AG08395 (cell line): ENCODE results near the gene PRSS57.

Experiments
- DNase-seq: peaks from one replicate; pipeline ENCODE4 v3.0.0; 2012; ENCODE audit warnings: mixed read lengths, low spot score

The PRSS57 gene

GRCh38 chr19:652467-653389, 42.5 kb downstream of the PRSS57 start:
- DNase-seq = no peak

- no peak for DNase-seq
These were observed 43.3 kb downstream of the PRSS57 start for GRCh38 chr19:651991-652390.

DNA sequence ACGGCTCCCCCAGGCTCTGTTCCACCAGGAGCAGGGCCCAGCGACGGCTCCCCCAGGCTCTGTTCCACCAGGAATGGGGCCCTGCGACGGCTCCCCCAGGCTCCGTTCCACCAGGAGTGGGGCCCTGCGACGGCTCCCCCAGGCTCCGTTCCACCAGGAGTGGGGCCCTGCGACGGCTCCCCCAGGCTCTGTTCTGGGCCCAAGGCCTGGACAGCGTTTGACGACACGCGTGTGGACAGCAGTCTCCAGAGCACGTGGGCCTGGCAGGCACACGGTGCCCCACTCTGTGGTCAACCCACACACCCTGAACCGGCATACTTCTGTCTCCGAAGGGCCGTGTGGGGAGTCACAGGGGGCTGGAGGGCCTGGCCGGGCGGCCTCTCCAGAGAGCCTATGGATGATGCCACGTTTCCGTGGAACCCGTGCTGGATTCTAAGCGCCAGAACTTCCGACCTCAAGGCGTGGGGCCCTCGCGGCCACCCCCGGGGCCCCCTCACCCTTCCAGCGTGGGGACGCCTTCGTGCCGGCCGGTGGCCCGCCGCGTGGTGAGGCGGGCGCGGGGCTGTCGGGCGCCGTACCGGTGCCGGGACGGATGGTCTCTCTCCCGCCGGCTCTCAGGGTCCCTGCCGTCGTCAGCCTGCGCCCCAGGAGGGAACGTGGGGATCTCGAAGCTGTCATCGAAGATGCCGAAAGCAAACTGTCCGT, 44.0 kb downstream of the PRSS57 start:
- no peak for DNase-seq

- no peak for DNase-seq
These were observed 45.1 kb downstream of the PRSS57 start for GRCh38 chr19:650121-650520.

- DNase-seq = no peak
These were observed 46.1 kb downstream of the PRSS57 start for GRCh38 chr19:648904-649801.

DNA sequence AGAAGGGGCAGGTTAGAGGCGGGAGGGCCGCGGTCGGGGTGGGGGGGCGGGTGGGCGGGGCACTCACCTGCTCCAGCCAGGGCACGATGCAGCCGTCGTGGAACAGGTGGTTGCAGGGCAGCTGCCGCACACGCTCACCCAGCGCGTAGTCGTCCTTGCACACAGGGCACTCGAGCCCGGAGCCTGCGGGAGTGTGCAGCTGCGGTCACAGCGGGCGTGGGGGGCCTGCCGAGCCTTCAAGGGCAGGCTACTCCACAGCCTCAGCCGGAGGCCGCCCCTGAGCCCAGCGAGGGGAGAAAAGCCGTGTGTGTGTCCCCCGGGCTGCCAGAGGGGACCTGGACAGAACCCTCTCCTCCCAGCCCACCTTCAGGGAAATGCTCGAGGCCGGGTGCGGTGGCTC, 46.9 kb downstream of the PRSS57 start:
- no peak for DNase-seq

- no peak for DNase-seq
These were observed 47.5 kb downstream of the PRSS57 start for GRCh38 chr19:647566-648284.

- no peak for DNase-seq
These were observed 48.3 kb downstream of the PRSS57 start for GRCh38 chr19:646779-647565.

DNA sequence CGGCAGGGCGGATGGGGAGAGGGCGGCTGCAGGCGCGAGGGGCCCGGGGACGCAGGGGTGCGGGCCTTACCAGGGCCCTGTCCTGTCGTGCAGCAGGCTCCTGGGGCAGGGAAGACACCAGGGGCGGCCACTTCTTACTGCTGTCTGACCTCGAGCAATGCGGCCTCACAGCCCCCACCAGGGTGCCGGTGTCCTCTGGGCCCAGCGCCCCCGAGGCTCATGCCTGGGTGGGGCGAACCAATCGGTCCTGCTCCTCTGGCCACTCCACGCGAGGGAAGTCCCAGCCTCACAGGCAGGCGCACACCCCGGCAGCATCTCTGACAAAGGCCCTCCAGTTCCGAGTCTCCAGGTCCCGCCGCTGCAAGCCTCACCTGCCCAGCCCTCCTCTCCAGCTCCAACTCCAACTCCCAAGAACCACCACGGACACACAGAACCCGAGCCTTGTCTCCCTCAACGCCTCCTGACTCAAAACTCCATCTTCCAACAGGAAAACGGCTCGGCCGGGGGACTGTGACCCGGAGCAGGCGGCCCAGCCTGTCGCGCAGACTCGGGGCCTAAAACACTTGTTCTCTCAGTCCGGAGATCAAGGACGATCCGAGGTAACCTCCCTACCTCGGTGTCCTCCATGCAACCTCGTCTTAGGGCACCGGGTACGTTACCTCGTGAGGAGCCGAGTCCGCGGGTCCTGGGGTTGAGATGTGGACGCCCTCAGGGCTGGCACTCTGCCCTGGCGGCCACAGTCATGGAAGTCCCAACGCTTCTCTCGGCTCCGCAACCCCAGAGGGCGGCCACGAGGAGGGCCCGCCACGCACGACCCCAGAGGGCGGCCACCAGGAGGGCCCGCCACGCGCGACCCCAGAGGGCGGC, 49.1 kb downstream of the PRSS57 start:
- DNase-seq = no peak

- no peak for DNase-seq
These were observed 50.5 kb downstream of the PRSS57 start for GRCh38 chr19:644789-645188.

GRCh38 chr19:644363-644762, 50.9 kb downstream of the PRSS57 start:
- DNase-seq = no peak

DNA sequence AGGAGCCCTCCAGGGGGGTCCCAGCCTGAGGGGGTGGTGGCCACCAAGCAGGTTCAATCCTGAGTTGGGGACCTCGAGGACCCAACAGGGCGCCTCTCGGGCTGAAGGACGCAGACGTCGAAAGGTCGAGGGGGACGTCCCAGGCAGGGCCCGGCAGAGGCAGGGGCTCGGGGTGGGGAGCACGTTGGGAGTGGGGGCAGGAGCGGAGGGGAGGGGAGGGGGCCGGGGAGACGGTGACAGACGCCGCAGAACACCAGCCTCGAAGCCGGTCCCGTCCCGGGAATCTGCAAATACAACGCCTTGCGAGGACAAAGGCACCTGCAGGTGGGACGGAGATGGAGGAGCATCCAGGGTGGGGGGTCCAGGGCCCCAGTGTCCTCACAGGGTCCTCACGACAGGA, 51.5 kb downstream of the PRSS57 start:
- no peak for DNase-seq

DNA sequence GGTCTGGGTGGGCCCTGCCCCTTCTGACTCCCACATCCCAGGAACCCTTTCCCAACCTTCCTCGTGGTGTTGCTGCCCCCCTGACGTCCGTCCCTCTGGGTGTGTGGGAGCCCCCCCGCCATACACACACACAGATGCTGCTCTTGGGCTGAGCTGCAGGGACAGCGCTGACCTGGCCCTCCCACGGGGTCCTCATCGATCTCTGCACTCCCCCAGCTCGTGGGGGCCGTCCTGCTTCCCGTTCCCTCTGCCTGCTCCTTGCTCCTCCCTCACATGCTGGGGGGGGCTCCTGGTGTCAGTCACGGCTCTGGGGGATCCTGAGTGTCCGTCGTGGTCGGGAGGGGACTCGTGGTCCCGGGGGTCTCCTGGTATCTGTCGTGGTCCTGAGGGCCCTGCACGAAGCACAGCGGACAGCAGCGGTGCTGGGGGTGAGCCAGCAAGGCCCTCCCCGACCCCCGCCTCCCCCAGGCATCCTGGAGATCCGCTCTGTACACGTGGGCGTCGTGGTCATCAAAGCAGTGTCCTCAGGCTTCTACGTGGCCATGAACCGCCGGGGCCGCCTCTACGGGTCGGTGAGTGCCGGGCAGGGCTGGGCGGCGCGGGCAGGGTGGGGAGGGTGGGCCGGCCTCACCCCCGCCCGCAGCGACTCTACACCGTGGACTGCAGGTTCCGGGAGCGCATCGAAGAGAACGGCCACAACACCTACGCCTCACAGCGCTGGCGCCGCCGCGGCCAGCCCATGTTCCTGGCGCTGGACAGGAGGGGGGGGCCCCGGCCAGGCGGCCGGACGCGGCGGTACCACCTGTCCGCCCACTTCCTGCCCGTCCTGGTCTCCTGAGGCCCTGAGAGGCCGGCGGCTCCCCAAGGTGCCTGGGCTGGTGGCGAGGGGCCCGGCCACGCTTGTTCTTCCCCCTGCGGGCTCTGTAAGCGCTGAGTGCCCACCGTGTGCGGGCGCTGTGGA, 52.2 kb downstream of the PRSS57 start:
- DNase-seq = no peak

DNA sequence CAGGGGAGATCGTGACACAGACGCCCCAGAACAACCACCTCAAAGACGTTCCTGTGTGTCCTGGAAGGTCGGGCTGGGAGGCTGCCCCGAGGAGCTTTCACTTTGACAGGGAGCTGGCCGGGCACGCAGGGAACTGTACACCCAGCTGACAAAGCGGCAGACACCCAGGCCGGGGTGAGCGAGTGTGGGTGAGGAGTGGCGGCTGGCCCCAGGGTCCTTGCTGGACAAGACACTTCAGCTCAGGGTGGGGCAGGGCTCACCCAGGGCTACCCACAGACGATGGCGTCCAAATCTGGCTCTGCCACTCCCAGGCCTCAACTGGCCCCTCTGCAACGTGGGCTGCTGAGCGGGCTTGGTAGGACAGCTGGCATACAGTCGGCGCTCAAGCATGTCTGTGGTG, 53.5 kb downstream of the PRSS57 start:
- no peak for DNase-seq

- no peak for DNase-seq
These were observed 54.6 kb downstream of the PRSS57 start for GRCh38 chr19:640606-641189.

DNA sequence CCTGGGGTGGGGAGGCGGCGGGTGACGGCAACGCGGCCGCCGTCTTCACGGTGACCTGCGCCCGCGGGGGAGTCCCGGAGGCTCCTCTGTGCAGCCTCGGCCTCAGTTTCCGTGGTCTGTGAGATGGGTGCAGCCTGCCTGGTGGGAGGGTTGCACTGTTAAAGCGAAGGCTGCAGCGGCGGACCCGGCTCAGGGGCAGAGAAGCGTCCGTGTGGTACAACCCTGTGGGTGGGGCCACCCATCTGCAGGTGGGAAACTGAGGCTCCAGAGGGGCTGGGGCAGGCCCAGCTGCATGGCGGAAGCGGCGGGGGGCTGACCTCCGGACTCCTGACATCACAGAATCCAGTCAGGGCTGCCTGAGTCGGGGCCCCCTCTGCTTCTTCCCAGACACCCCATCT, 55.1 kb downstream of the PRSS57 start:
- DNase-seq = no peak

GRCh38 chr19:639253-640160, 55.7 kb downstream of the PRSS57 start, which contains the start of gene FGF22:
TSS of gene FGF22 (plus strand) at chr19:639879. CDS start at chr19:639926, 47 bp downstream.
- DNase-seq = peak; percentile 99
